Spinal cord (tissue), 10 donors: ENCODE results near the gene NFIX. TPM values are rescaled to one million over a fixed set of nuclear protein-coding genes. Genes with fewer than 3 reads are reported as not detected.
A peak's percentile ranks its signal among the peaks of the same experiment; 100 is the strongest.

ENCODE experiments used
- DNase-seq, 6 donors: peaks; one replicate each; pipeline versions ENCODE4 v3.0.0 to v3.0.0-alpha.2; 2013 to 2015; ENCODE audit warnings: low spot score in 6 of 6, low read depth in 4 of 6
- H3K27ac ChIP-seq: one replicate; pipeline ENCODE4 v1.5.1; 2013; ENCODE audit warnings: low read depth, low read length, control low read depth
- H3K27me3 ChIP-seq: one replicate; pipeline ENCODE4 v1.6.1; 2013; ENCODE audit warnings: low read length; ENCODE audit not compliant: control insufficient read depth, insufficient read depth
- H3K36me3 ChIP-seq: one replicate; pipeline ENCODE4 v1.6.1; 2013; ENCODE audit warnings: low read length; ENCODE audit not compliant: control insufficient read depth, insufficient read depth
- H3K4me1 ChIP-seq: one replicate; pipeline ENCODE4 v1.6.1; 2013; ENCODE audit warnings: low read length; ENCODE audit not compliant: control insufficient read depth, insufficient read depth
- H3K4me3 ChIP-seq: one replicate; pipeline ENCODE4 v1.5.1; 2013; ENCODE audit warnings: low read depth, low read length, control low read depth
- H3K9me3 ChIP-seq: one replicate; pipeline ENCODE4 v1.6.1; 2013; ENCODE audit warnings: low read length; ENCODE audit not compliant: control insufficient read depth, insufficient read depth
- WGBS: methylation state at CpG from one replicate; pipeline ENCODE4 v1.1.5; 2013; ENCODE audit warnings: missing lambda C conversion rate; ENCODE audit not compliant: insufficient coverage; 5-methylcytosine and 5-hydroxymethylcytosine counted together
- polyA plus RNA-seq, 2 donors: library from polyadenylated mRNA; unstranded; fragments of 120-200 nt; gene quantifications; one replicate each; pipeline ENCODE4 v1.2.1, GENCODE V29; 2013; ENCODE audit not compliant: insufficient read length in 2 of 2
- total RNA-seq, 2 donors: library from RNA; depleted of rRNA in 1 of 2; stranded (reverse); fragments of 120-200 nt in 1 of 2; fragments of >200 nt in 1 of 2; gene quantifications; one replicate each; pipeline versions ENCODE4 v1.2.3 to v1.2.4, GENCODE V29; 2013 to 2014
- donor health status: healthy.

Gene NFIX
- total and polyA plus RNA-seq, 4 donors, result 53.3 to 198 (median 118) TPM

- peak overlapping the region; percentile 91 for H3K27ac ChIP-seq
- peaks cover 88% of the 10 kb centered on the region for H3K4me1 ChIP-seq
- no peaks in the 10 kb centered on the region for H3K9me3 ChIP-seq
- peak in 2 of 6 donors; percentile 64 to 75 for DNase-seq
- H3K4me3 ChIP-seq, result no peak overlapping the region
- H3K36me3 ChIP-seq, result peaks cover 80% of the 10 kb centered on the region
- 25% methylated on average over 2 of the region's 2 CpGs for WGBS
- H3K27me3 ChIP-seq, result peaks cover 21% of the 10 kb centered on the region
These were observed 96.9 kb downstream of the NFIX start for GRCh38 chr19:13092158-13092543.

- Histone ChIP-seq H3K27ac (peak overlapping the region; percentile 91), H3K9me3 (no peaks in the 10 kb centered on the region), H3K4me1 (peaks cover 90% of the 10 kb centered on the region), H3K4me3 (no peak overlapping the region), H3K27me3 (peaks cover 25% of the 10 kb centered on the region), H3K36me3 (peaks cover 74% of the 10 kb centered on the region)
- WGBS, result 31% methylated on average over 12 of the region's 14 CpGs
- DNase-seq, result no peak
These were observed 97.4 kb downstream of the NFIX start for GRCh38 chr19:13092606-13093235.

- Histone ChIP-seq H3K4me3 (no peak overlapping the region), H3K9me3 (no peaks in the 10 kb centered on the region), H3K36me3 (peaks cover 69% of the 10 kb centered on the region), H3K27me3 (peaks cover 31% of the 10 kb centered on the region), H3K4me1 (peaks cover 95% of the 10 kb centered on the region), H3K27ac (peak overlapping the region; percentile 91)
- DNase-seq, result peak in 5 of 6 donors; percentile 78 to 97 (median 83)
- WGBS, result 41% methylated on average over 10 of the region's 12 CpGs
These were observed 98.3 kb downstream of the NFIX start for GRCh38 chr19:13093407-13094105.

GRCh38 chr19:13094106-13094504 lies 98.8 kb downstream of the NFIX start:
- peak in 3 of 6 donors; percentile 71 to 93 (median 71) for DNase-seq

GRCh38 chr19:13094771-13095392 lies 99.6 kb downstream of the NFIX start:
- DNase-seq, result peak in 1 of 6 donors; percentile 77
- Histone ChIP-seq H3K9me3 (no peaks in the 10 kb centered on the region), H3K27me3 (peaks cover 42% of the 10 kb centered on the region), H3K27ac (peak overlapping the region; percentile 91), H3K4me1 (peaks cover 94% of the 10 kb centered on the region), H3K36me3 (peaks cover 65% of the 10 kb centered on the region), H3K4me3 (no peak overlapping the region)
- 19% methylated on average over 11 of the region's 16 CpGs for WGBS

More at GRCh38 chr19:13094106-13094504, 98.8 kb downstream of the NFIX start:
- no peak overlapping the region for H3K4me3 ChIP-seq
- H3K9me3 ChIP-seq, result no peaks in the 10 kb centered on the region
- WGBS, result 12% methylated on average over 5 of the region's 5 CpGs
- peaks cover 37% of the 10 kb centered on the region for H3K27me3 ChIP-seq
- peak overlapping the region; percentile 91 for H3K27ac ChIP-seq
- H3K36me3 ChIP-seq, result peaks cover 66% of the 10 kb centered on the region
- H3K4me1 ChIP-seq, result peaks cover 95% of the 10 kb centered on the region

GRCh38 chr19:13095393-13095784 lies 100.1 kb downstream of the NFIX start:
- 47% methylated on average over 18 of the region's 25 CpGs for WGBS
- peaks cover 46% of the 10 kb centered on the region for H3K27me3 ChIP-seq

GRCh38 chr19:13095934-13096927 lies 101.0 kb downstream of the NFIX start:
- Histone ChIP-seq H3K4me3 (no peak overlapping the region), H3K36me3 (peaks cover 63% of the 10 kb centered on the region), H3K4me1 (peaks cover 93% of the 10 kb centered on the region), H3K27ac (peak overlapping the region; percentile 64), H3K27me3 (peaks cover 43% of the 10 kb centered on the region), H3K9me3 (no peaks in the 10 kb centered on the region)
- peak in 1 of 6 donors; percentile 65 for DNase-seq
- 34% methylated on average over 39 of the region's 44 CpGs for WGBS

More at GRCh38 chr19:13095393-13095784, 100.1 kb downstream of the NFIX start:
- DNase-seq, result no peak
- H3K36me3 ChIP-seq, result peaks cover 65% of the 10 kb centered on the region
- H3K27ac ChIP-seq, result peak overlapping the region; percentile 91
- H3K9me3 ChIP-seq, result no peaks in the 10 kb centered on the region
- peaks cover 94% of the 10 kb centered on the region for H3K4me1 ChIP-seq
- H3K4me3 ChIP-seq, result no peak overlapping the region

GRCh38 chr19:13097033-13097462 lies 101.8 kb downstream of the NFIX start:
- Histone ChIP-seq H3K4me3 (no peak overlapping the region), H3K36me3 (peaks cover 57% of the 10 kb centered on the region), H3K9me3 (no peaks in the 10 kb centered on the region), H3K27me3 (peaks cover 45% of the 10 kb centered on the region), H3K4me1 (peaks cover 88% of the 10 kb centered on the region), H3K27ac (no peak overlapping the region)
- 90% methylated on average over 2 of the region's 20 CpGs for WGBS
- no peak for DNase-seq
